HEK293T (cell line): Measurements from ENCODE around the gene PYGB.

Source experiments
- CTCF ChIA-PET: fragments of 350-600 bp; formaldehyde crosslinking; extraction: SDS; loops from one replicate; lab custom pipeline; 2021; ENCODE audit warnings: antibody characterized with exemption, inconsistent platforms; lab: Yijun Ruan, JAX
- POLR2A ChIA-PET: fragments of 350-600 bp; formaldehyde crosslinking; extraction: SDS; loops from one replicate; lab custom pipeline; 2020; ENCODE audit warnings: antibody characterized with exemption, inconsistent platforms; lab: Yijun Ruan, JAX
- DNase-seq: peaks from one replicate; pipeline ENCODE4 v3.0.0; 2012; ENCODE audit warnings: mixed read lengths; ENCODE audit errors: extremely low spot score
- ARNT ChIP-seq: fragments of 450-650 bp; IDR thresholded peaks from 2 replicates; pipeline ENCODE4 v1.6.1; 2017; ENCODE audit warnings: mild to moderate bottlenecking
- BHLHE40 ChIP-seq: fragments of 450-650 bp; IDR thresholded peaks from 2 replicates; pipeline ENCODE4 v1.6.1; 2016; ENCODE audit warnings: mild to moderate bottlenecking, moderate library complexity, borderline replicate concordance
- CTBP1 ChIP-seq: fragments of 450-650 bp; IDR thresholded peaks from 2 replicates; pipeline ENCODE4 v1.6.1; 2016; ENCODE audit warnings: borderline replicate concordance
- ELF4 ChIP-seq: fragments of 450-650 bp; IDR thresholded peaks from 2 replicates; pipeline ENCODE4 v1.6.1; 2017; ENCODE audit warnings: antibody characterized with exemption
- FOXA1 ChIP-seq: fragments of 450-650 bp; IDR thresholded peaks from 2 replicates; pipeline ENCODE4 v1.6.1; 2016; ENCODE audit warnings: mild to moderate bottlenecking
- FOXK2 ChIP-seq: fragments of 450-650 bp; IDR thresholded peaks from 2 replicates; pipeline ENCODE4 v1.6.1; 2016; ENCODE audit warnings: mild to moderate bottlenecking
- FOXM1 ChIP-seq: fragments of 450-650 bp; IDR thresholded peaks from 2 replicates; pipeline ENCODE4 v1.6.1; 2017; ENCODE audit warnings: mild to moderate bottlenecking, borderline replicate concordance
- HDGF ChIP-seq: fragments of 450-650 bp; IDR thresholded peaks from 2 replicates; pipeline ENCODE4 v1.6.1; 2017; ENCODE audit warnings: antibody characterized with exemption, borderline replicate concordance
- L3MBTL2 ChIP-seq: fragments of 450-650 bp; conservative IDR thresholded peaks from 2 replicates; pipeline ENCODE4 v1.6.1; 2016; ENCODE audit warnings: mild to moderate bottlenecking
- LEF1 ChIP-seq: fragments of 450-650 bp; IDR thresholded peaks from 2 replicates; pipeline ENCODE4 v1.6.1; 2017; ENCODE audit warnings: mild to moderate bottlenecking, borderline replicate concordance
- NFRKB ChIP-seq: fragments of 450-650 bp; IDR thresholded peaks from 2 replicates; pipeline ENCODE4 v1.6.1; 2016; ENCODE audit warnings: mild to moderate bottlenecking, moderate library complexity
- SP1 ChIP-seq: fragments of 450-650 bp; IDR thresholded peaks from 2 replicates; pipeline ENCODE4 v1.6.1; 2017
- SUZ12 ChIP-seq: fragments of 450-650 bp; IDR thresholded peaks from 2 replicates; pipeline ENCODE4 v1.6.1; 2016; ENCODE audit warnings: mild to moderate bottlenecking
- TARDBP ChIP-seq: fragments of 450-650 bp; IDR thresholded peaks from 2 replicates; pipeline ENCODE4 v1.6.1; 2016
- ZNF384 ChIP-seq: fragments of 450-650 bp; IDR thresholded peaks from 2 replicates; pipeline ENCODE4 v1.6.1; 2016
- TF ChIP-seq, protein P1 (sequence below): fragments of 450-650 bp; IDR thresholded peaks from 2 replicates; pipeline ENCODE4 v1.6.1; 2016

PYGB gene

GRCh38 chr20:25247956-25248785 is at the start of gene PYGB:
PYGB (plus strand) TSS chr20:25248085; CDS start chr20:25248179, 94 bp downstream.
- TF ChIP-seq ELF4 (no peak), FOXA1 (no peak), NFRKB (no peak), HDGF (no peak), SUZ12 (no peak), CTBP1 (peak; percentile 53; the same call in 1 of the 2 replicates), SP1 (no peak), FOXM1 (no peak), LEF1 (no peak), TARDBP (no peak), FOXK2 (no peak), BHLHE40 (no peak), L3MBTL2 (peak; percentile 71), ARNT (no peak), ZNF384 (no peak)
- TF ChIP-seq, protein P1, sequence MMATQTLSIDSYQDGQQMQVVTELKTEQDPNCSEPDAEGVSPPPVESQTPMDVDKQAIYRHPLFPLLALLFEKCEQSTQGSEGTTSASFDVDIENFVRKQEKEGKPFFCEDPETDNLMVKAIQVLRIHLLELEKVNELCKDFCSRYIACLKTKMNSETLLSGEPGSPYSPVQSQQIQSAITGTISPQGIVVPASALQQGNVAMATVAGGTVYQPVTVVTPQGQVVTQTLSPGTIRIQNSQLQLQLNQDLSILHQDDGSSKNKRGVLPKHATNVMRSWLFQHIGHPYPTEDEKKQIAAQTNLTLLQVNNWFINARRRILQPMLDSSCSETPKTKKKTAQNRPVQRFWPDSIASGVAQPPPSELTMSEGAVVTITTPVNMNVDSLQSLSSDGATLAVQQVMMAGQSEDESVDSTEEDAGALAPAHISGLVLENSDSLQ: peak; percentile 70
- ChIA-PET POLR2A (interaction anchor here (0.7 to 3.3 kb wide), 16 partner anchors 9 to 159 kb away, joined by 3 to 22 read pairs (median 6); partner anchors contain the start of genes ABHD12, ENTPD6 and GINS1), CTCF (interaction anchor here (1.2 to 2.2 kb wide), 3 partner anchors 12 to 253 kb away, joined by 4 to 8 read pairs (median 5); no protein-coding TSS in a partner anchor)
- DNase-seq: peak; percentile 91

GRCh38 chr20:25198663-25199383 is 49.1 kb upstream of the PYGB start:
- no peak for TF ChIP-seq ZNF384
- TF ChIP-seq, protein P1: no peak
- TF ChIP-seq BHLHE40: no peak
- TF ChIP-seq FOXM1: no peak
- no peak for TF ChIP-seq FOXA1
- TF ChIP-seq LEF1: no peak
- no peak for TF ChIP-seq ARNT
- no peak for DNase-seq
- POLR2A ChIA-PET: interaction anchor here (1.3 kb wide), 1 partner anchor 48 kb away, joined by 3 read pairs; no protein-coding TSS in a partner anchor
- CTCF ChIA-PET: no interaction called here

DNA sequence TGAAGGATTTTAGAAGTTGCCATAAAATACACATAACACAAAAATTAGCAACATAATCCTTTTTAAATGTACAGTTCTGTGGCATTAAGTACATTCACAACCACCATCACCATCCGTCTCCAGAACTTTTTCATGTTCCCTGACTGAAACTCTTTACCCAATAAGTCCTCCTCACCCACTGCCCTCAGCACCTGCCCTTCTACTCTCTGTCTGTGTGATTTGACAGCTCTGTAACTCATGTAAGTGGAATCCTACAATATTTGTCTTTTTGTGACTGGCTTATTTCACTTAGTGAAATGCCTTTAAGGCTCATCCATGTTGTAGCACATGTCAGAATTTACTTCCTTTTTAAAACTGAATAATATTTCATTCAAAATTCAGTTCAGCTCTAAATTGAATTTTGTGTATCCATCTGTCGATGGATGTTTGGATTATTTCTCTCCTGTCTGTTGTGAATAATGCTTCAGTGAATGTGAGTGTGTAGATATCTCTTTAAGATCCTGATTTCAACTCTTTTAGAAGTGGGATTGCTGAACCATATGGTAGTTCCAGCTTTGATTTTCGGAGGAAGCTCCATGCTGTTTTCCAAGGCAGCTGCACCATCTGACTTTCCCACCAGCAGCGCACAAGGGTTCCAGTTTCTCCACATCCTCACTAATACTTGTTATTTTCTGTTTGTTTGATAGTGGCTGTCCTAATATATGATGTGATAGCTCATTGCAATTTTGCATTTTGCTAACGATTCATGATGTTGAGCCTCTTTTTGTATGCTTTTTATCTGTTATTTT is 48.2 kb upstream of the PYGB start:
- no peak for DNase-seq
- CTCF ChIA-PET: no interaction called here
- POLR2A ChIA-PET: interaction anchor here (1.3 kb wide), 1 partner anchor 48 kb away, joined by 3 read pairs; no protein-coding TSS in a partner anchor
- TF ChIP-seq NFRKB: no peak
- no peak for TF ChIP-seq FOXK2
- no peak for TF ChIP-seq SP1
- no peak for TF ChIP-seq ZNF384
- no peak for TF ChIP-seq LEF1
- no peak for TF ChIP-seq ARNT
- TF ChIP-seq CTBP1: no peak
- no peak for TF ChIP-seq FOXA1
- no peak for TF ChIP-seq FOXM1

- CTCF ChIA-PET: no interaction called here
- POLR2A ChIA-PET: interaction anchor here (1.1 kb wide), 1 partner anchor 46 kb away, joined by 3 read pairs; no protein-coding TSS in a partner anchor
- TF ChIP-seq CTBP1: no peak
- DNase-seq: no peak
These were observed 44.8 kb upstream of the PYGB start for GRCh38 chr20:25203089-25203488.

GRCh38 chr20:25203871-25204320 is 44.0 kb upstream of the PYGB start:
- POLR2A ChIA-PET: interaction anchor here (1.1 kb wide), 1 partner anchor 45 kb away, joined by 3 read pairs; no protein-coding TSS in a partner anchor
- CTCF ChIA-PET: no interaction called here
- DNase-seq: no peak
- TF ChIP-seq BHLHE40 (no peak), L3MBTL2 (no peak)

- CTCF ChIA-PET: no interaction called here
- POLR2A ChIA-PET: no interaction called here
These were observed 43.2 kb upstream of the PYGB start for GRCh38 chr20:25204550-25205276.

More at GRCh38 chr20:25204550-25205276, 43.2 kb upstream of the PYGB start:
- TF ChIP-seq FOXA1: no peak
- DNase-seq: no peak
